Measurements from ENCODE around the gene FAT4.

Gene FAT4, protein sequence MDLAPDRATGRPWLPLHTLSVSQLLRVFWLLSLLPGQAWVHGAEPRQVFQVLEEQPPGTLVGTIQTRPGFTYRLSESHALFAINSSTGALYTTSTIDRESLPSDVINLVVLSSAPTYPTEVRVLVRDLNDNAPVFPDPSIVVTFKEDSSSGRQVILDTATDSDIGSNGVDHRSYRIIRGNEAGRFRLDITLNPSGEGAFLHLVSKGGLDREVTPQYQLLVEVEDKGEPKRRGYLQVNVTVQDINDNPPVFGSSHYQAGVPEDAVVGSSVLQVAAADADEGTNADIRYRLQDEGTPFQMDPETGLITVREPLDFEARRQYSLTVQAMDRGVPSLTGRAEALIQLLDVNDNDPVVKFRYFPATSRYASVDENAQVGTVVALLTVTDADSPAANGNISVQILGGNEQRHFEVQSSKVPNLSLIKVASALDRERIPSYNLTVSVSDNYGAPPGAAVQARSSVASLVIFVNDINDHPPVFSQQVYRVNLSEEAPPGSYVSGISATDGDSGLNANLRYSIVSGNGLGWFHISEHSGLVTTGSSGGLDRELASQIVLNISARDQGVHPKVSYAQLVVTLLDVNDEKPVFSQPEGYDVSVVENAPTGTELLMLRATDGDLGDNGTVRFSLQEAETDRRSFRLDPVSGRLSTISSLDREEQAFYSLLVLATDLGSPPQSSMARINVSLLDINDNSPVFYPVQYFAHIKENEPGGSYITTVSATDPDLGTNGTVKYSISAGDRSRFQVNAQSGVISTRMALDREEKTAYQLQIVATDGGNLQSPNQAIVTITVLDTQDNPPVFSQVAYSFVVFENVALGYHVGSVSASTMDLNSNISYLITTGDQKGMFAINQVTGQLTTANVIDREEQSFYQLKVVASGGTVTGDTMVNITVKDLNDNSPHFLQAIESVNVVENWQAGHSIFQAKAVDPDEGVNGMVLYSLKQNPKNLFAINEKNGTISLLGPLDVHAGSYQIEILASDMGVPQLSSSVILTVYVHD (N-terminal part only)

GRCh38 chr4:125314676-125315575, at the start of gene FAT4:
TSS of gene FAT4 (plus strand) at chr4:125314955. CDS start at chr4:125316412, 1,457 bp downstream.
- peak; percentile 83 for DNase-seq

GRCh38 chr4:125265846-125266245, 48.9 kb upstream of the FAT4 start:
- DNase-seq, result no peak

- no peak for DNase-seq
These were observed 47.7 kb upstream of the FAT4 start for GRCh38 chr4:125266901-125267604.

DNA sequence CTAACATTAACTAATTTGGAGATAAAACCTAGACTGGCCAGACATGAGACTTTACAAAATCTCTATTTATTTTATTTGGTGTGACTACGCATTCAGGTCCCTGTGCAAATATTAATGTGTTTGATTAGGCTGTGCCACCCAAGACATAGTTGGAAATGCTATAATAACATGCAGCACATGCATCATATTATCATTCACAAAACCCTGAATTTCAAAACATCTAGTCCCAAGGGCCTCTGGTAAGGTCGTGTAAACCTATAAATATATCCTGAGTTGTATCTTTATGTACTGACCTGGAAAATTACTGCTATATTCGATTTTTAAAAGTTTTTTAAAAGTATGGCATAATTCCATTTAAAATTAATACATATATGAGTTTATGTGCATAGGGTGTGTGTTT, 47.1 kb upstream of the FAT4 start:
- DNase-seq, result no peak

DNA sequence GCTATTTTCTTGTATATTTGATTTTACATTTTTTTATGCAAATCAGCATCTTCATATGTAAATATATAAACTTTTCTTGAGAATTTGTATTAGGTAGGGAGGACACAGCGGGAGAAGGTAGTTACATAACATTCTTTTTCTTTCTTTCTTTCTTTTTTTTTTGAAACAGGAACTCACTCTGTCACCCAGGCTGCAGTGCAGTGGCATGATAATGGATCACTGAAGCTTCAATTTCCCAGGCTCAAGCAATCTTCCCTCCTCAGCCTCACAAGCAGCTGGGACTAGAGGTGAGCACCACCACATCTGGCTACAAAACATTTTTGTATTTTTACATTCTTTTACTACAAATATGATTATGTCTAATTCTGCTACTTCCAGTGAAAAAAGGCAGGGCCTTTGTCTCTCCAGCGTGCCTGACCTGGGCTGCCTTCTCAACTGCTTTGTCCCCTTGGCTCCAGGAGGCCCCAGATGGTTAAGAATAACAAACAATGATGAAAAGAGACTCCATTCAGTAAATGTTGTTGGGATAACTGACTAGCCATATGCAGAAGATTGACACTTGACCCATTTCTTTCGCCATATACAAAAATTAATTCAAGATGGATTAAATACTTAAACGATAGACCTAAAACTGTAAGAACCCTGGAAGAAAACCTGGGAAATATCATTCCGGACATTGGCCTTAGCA, 46.5 kb upstream of the FAT4 start:
- DNase-seq, result no peak

GRCh38 chr4:125276811-125277210, 37.9 kb upstream of the FAT4 start:
- peak; percentile 28 for DNase-seq

DNA sequence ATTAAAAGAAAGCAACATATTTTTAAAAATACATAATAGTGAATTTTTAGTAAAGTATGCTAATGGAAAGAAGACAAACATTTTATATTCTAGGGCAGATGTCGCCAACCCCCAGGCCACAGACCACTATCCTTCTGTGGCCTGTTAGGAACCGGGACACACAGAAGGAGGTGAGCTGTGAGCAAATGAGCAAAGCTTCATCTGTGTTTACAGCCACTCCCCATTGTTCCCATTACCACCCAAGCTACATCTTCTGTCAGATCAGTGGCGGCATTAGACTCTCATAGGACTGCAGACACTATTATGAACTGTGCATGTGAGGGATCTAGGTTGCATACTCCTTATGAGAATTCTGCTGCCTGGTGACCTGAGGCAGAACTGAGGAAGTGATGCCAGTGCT, 37.0 kb upstream of the FAT4 start:
- DNase-seq, result no peak

- no peak for DNase-seq
These were observed 33.8 kb upstream of the FAT4 start for GRCh38 chr4:125280892-125281403.

DNA sequence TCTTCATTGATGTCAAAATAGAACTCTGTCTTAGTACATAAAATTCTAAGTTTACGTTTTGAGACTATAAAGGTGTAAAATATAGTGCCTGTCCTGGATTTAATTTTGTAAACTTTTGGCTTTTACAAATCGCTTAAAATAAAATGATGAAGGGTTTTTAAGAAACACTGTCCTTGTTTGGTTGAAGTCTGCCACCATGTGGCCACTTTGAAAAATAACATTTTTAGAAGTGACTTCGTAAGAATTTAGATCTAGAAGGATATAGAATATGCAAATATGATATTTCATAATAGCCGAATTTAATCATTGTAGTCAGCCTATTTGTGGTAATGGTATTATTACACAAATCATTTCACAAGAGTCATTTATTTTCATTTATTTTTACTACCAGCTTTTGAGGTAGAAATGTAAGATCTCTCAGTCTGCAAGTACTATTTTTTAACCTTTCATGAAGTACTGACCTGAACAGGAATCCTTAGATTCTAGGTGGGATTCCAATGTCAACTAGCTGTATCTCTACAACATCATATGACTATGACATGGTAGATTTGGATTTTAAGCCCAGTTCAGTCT, 31.0 kb upstream of the FAT4 start:
- DNase-seq, result peak; percentile 18

DNA sequence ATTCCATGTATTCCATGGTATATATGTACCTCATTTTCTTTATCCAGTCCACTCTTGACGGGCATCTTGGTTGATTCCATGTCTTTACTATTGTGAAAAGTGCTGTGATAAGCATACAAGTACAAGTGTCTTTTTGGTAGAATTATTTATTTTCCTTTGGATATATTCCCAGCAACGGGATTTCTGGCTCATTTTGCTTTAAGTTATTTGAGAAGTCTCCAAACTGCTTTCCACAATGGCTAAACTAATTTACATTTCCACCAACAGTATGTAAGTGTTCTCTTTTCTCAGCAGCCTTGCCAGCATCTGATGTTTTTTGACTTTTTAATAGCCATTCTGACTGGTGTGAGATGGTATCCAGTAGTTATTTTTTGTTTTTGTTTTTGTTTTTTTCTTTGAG, 17.6 kb upstream of the FAT4 start:
- DNase-seq, result no peak

GRCh38 chr4:125303058-125303457, 11.7 kb upstream of the FAT4 start:
- no peak for DNase-seq

- DNase-seq, result no peak
These were observed 10.9 kb upstream of the FAT4 start for GRCh38 chr4:125303821-125304220.

GRCh38 chr4:125306112-125306511, 8.6 kb upstream of the FAT4 start:
- no peak for DNase-seq

- DNase-seq, result no peak
These were observed 8.2 kb upstream of the FAT4 start for GRCh38 chr4:125306533-125306932.

GRCh38 chr4:125311503-125311902, 3.3 kb upstream of the FAT4 start:
- DNase-seq, result no peak

- peak; percentile 90 for DNase-seq
These were observed 1.3 kb upstream of the FAT4 start for GRCh38 chr4:125313497-125313896.

DNA sequence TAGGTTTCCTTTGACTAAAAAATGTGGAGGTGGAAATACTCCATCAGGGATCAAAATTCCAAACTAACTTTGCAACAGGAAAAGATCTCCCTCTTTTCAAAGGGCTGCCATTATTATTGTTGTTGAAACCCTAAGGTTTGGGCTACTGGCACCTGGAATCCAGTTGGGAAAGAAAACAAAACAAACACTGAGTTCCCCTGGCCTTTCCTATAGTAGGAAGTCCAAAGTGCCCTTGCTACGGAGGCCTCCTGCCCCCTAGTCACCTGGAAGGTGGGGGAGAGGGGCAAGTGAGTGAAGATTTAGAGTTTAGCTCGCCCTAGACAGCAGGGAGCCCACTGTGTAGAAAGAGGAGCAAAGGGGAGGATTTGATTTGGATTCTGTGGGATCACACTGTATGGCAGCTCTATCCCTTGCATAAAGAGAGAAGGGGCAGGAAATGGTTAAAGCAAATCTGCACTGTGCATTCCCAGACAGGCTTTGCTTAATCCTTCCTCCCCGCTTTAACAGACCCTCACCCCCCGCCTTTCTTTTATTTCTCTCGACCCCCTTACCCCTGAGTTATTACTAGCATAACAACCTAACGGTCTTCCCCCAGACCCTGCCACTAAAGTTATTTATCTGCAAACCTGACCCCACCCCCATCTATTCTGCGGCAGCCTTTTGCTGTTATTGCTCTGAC, 627 bp upstream of the FAT4 start:
- peak; percentile 69 for DNase-seq

DNA sequence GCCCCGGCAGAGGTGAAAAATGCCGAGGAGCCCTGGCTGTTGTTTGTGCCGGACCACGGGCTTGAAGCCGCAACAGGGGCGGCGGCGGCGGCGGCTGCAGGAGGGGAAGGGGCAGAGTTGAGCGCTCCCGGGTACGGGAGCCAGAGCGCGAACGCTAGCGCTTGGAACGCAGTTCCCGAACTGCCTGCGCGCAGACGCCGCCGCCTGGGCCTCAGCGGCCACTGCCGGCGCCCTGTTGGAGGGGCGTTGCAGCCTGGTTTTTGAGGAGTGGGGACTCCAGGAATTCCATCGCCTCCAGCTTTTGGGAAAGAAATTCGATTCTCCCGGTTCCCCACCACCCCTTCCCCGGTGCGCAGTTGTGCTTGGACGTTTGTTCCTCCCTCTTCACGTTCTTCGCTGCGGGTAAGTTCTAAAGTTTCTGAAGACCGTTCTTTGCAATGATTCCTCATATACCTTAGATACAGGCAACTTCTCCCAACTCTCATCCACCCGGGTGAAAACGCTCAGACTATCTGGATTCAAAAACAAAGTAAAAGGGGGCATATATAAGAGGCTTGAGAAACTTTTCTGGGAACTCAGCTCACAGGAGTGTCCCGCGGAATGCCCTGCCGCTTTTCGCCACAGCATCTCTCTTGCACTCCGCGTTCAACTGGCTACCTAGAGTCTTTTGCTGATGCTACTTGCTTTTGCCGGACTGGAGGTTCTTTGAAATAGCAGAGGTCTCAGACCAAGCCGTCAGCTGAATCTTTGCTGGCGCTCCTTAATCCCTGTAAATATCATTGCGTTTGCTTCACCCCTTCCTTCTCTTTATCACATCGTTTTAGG, 1.0 kb downstream of the FAT4 start:
- peak; percentile 45 for DNase-seq

GRCh38 chr4:125316401-125316790, 1.6 kb downstream of the FAT4 start:
- DNase-seq, result peak; percentile 40

Measured in NCI-H82 (cell line).